MM.1S (cell line): ENCODE data around the gene DISP3.

Experiments used
- DNase-seq: peaks from one replicate; pipeline ENCODE4 v3.0.0-alpha.2; 2015
- H2AFZ ChIP-seq: fragments of 300-600 bp; sonication (generic); 2 replicates; pipeline ENCODE4 v1.6.0; 2016; ENCODE audit warnings: antibody characterized with exemption, low read length
- H3F3A ChIP-seq: fragments of 300-600 bp; sonication (generic); 2 replicates; pipeline ENCODE4 v1.6.1; 2016; ENCODE audit warnings: mild to moderate bottlenecking, antibody characterized with exemption, low read length, moderate library complexity, mixed read lengths; ENCODE audit not compliant: insufficient read depth
- H3K27ac ChIP-seq: fragments of 300-600 bp; sonication (generic); 2 replicates; pipeline ENCODE4 v1.5.1; 2016; ENCODE audit warnings: mild to moderate bottlenecking, low read length
- H3K27me3 ChIP-seq: fragments of 300-600 bp; sonication (generic); replicated peaks from 2 replicates; pipeline ENCODE4 v1.6.0; 2016; ENCODE audit warnings: low read length; ENCODE audit not compliant: insufficient read depth
- H3K36me3 ChIP-seq: fragments of 300-600 bp; sonication (generic); replicated peaks from 2 replicates; pipeline ENCODE4 v1.6.1; 2016; ENCODE audit warnings: mild to moderate bottlenecking, low read length, mixed read lengths; ENCODE audit not compliant: insufficient read depth
- H3K4me1 ChIP-seq: fragments of 300-600 bp; sonication (generic); 2 replicates; pipeline ENCODE4 v1.6.1; 2016; ENCODE audit warnings: low read length, mixed read lengths
- H3K4me2 ChIP-seq: fragments of 300-600 bp; sonication (generic); 2 replicates; pipeline ENCODE4 v1.6.0; 2016; ENCODE audit warnings: low read depth, low read length
- H3K4me3 ChIP-seq: fragments of 300-600 bp; sonication (generic); 2 replicates; pipeline ENCODE4 v1.5.1; 2016; ENCODE audit warnings: low read length, mixed read lengths
- H3K79me2 ChIP-seq: fragments of 300-600 bp; sonication (generic); 2 replicates; pipeline ENCODE4 v1.6.1; 2016; ENCODE audit warnings: mixed run types, low read length, mixed read lengths
- H3K9ac ChIP-seq: fragments of 300-600 bp; sonication (generic); 2 replicates; pipeline ENCODE4 v1.6.1; 2016; ENCODE audit warnings: low read length, mixed read lengths
- H3K9me2 ChIP-seq: fragments of 300-600 bp; sonication (generic); replicated peaks from 2 replicates; pipeline ENCODE4 v1.6.1; 2016; ENCODE audit warnings: mild to moderate bottlenecking, low read length, mixed read lengths; ENCODE audit not compliant: insufficient read depth
- H3K9me3 ChIP-seq: fragments of 300-600 bp; sonication (generic); replicated peaks from 2 replicates; pipeline ENCODE4 v1.6.1; 2016; ENCODE audit warnings: mild to moderate bottlenecking, low read length, mixed read lengths; ENCODE audit not compliant: insufficient read depth
- H4K20me1 ChIP-seq: fragments of 300-600 bp; sonication (generic); 2 replicates; pipeline ENCODE4 v1.6.1; 2016; ENCODE audit warnings: mild to moderate bottlenecking, low read length, moderate library complexity, mixed read lengths; ENCODE audit not compliant: insufficient read depth
- CTCF ChIP-seq: fragments of 300-600 bp; sonication (generic); IDR thresholded peaks from 2 replicates; pipeline ENCODE4 v1.5.1; 2016; ENCODE audit warnings: antibody characterized with exemption, low read length, mixed read lengths
- EZH2 ChIP-seq: fragments of 300-600 bp; sonication (generic); optimal IDR thresholded peaks from 2 replicates; pipeline ENCODE3; 2017; ENCODE audit warnings: low read depth, mild to moderate bottlenecking, antibody characterized with exemption, low read length, mixed read lengths
- EZH2phosphoT487 ChIP-seq: fragments of 300-600 bp; sonication (generic); IDR thresholded peaks from 2 replicates; pipeline ENCODE4 v1.6.1; 2018; ENCODE audit warnings: antibody characterized with exemption, low read length

Gene DISP3

DNA sequence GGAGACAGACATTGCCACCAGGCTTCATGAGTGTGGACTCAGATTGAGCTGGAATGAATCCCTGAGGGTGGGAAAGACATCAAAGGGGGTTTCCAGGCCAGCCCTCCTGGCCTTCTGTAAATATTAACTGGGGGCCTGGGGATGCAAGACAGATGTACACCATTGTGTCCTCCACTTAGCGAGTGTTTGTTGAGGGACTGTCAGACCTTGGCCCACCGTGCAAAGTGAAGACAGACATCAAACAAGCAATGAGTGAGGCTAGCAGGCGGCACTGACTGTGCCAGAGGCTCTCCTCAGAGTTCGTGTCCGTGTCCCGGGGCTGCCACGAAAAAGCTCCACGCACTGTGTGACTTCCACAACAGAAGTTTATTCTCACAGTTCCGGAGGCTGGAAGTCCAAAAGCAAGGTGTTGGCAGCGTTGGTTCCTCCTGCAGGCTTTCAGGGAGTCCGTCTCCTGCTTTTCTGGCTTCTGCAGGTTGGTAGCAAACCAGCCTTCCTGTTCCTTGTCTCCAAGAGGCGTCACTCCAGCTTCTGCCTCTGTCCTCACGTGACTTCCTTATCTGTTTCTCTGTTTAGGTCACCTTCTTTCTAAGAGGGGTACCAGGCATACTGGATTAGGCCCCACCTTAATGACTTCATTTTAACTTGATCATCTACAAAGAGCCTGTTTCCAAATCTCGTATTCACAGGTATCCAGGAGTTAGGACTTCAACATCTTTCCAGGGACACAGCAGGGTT is 59.1 kb downstream of the DISP3 start:
- DNase-seq: no peak
- Histone ChIP-seq H3K4me1 (no peaks in the 10 kb centered on the region), H3K9me2 (no peaks in the 10 kb centered on the region), H3K27ac (no peak overlapping the region), H2AFZ (no peak overlapping the region), H3K9ac (no peak overlapping the region), H3K27me3 (peaks cover 88% of the 10 kb centered on the region), H3K9me3 (no peaks in the 10 kb centered on the region), H3F3A (no peaks in the 10 kb centered on the region), H4K20me1 (no peaks in the 10 kb centered on the region), H3K36me3 (no peaks in the 10 kb centered on the region), H3K4me3 (no peak overlapping the region), H3K79me2 (no peaks in the 10 kb centered on the region), H3K4me2 (no peak overlapping the region)
- TF ChIP-seq CTCF (no peak), EZH2phosphoT487 (no peak), EZH2 (no peak)

GRCh38 chr1:11538886-11539285 is 59.9 kb downstream of the DISP3 start:
- Histone ChIP-seq H3F3A (no peaks in the 10 kb centered on the region), H2AFZ (no peak overlapping the region), H3K9me3 (no peaks in the 10 kb centered on the region), H4K20me1 (no peaks in the 10 kb centered on the region), H3K4me1 (no peaks in the 10 kb centered on the region), H3K36me3 (no peaks in the 10 kb centered on the region), H3K79me2 (no peaks in the 10 kb centered on the region), H3K9me2 (no peaks in the 10 kb centered on the region), H3K27me3 (peaks cover 89% of the 10 kb centered on the region), H3K4me2 (no peak overlapping the region), H3K9ac (no peak overlapping the region), H3K4me3 (no peak overlapping the region), H3K27ac (no peak overlapping the region)
- DNase-seq: no peak
- TF ChIP-seq EZH2phosphoT487 (no peak), CTCF (no peak), EZH2 (no peak)

DNA sequence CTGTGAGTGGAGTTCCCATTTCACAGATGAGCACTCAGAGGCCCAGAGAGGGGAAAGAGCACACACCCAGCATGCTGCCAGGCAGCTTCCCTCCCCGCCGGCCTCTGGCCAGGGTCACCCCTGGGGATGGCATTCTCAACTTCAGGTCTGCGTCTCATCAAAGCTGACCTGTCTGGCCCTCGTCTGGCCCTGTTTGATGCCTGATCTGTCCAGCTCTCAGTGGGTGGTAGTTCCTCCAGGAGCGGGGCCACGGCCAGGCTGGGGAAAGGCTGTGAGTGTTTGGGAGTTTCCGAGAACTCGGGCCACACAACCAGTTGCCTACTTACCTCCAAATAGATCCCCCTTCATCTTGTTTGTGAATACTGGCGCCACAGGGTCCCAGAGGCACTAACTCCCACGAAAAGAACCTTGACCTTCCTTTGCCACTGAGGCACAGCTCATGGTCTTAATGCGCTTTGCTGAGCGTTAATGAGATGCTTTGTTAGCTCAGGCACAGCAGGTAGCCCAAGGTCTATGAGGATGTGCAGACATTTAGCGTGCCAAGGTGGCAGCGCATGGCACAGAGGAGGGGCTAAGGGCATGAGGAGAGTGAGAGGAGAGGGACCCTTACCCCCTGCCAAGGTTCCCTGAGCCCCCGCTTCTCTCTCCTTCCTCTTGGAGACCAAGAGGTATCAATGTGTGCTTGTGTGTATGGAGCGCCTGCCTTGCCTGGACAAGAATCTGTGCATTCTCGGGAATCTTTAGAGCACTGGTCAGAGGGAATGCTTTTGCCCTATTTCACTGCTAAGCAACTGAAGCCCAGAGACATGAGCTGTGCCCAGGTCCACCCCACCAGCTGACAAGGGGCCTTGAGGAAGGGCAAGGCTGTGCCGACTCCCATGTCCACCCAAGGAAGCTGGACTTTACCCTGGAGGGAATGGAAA is 61.2 kb downstream of the DISP3 start:
- no peaks in the 10 kb centered on the region for H3F3A ChIP-seq
- TF ChIP-seq EZH2phosphoT487: no peak
- TF ChIP-seq CTCF: no peak
- no peak for TF ChIP-seq EZH2
- H3K9ac ChIP-seq: no peak overlapping the region
- no peak overlapping the region for H3K4me3 ChIP-seq
- DNase-seq: no peak
- H3K9me2 ChIP-seq: no peaks in the 10 kb centered on the region
- H3K36me3 ChIP-seq: no peaks in the 10 kb centered on the region
- H3K27ac ChIP-seq: no peak overlapping the region
- no peak overlapping the region for H2AFZ ChIP-seq
- no peaks in the 10 kb centered on the region for H3K79me2 ChIP-seq
- no peaks in the 10 kb centered on the region for H3K9me3 ChIP-seq
- H4K20me1 ChIP-seq: no peaks in the 10 kb centered on the region
- H3K4me2 ChIP-seq: no peak overlapping the region
- no peaks in the 10 kb centered on the region for H3K4me1 ChIP-seq
- peaks cover 89% of the 10 kb centered on the region for H3K27me3 ChIP-seq
